Activated T-cell treated with anti-CD3 and anti-CD28 coated beads, Interleukin-2, amount 50 U/mL, for 72 hours (primary cell): ENCODE results near the gene TMEM223. TPM values are rescaled to one million over a fixed set of nuclear protein-coding genes. Genes with fewer than 3 reads are reported as not detected.
A peak's percentile ranks its signal among the peaks of the same experiment; 100 is the strongest.
"Not testable (repeated sequence)": the region's sequence is repeated elsewhere in the genome, so short reads cannot be mapped to it uniquely, and the experiment has no call there.

ENCODE experiments used
- ATAC-seq, 2 donors: fragments of 150-1000 bp; cut with Tn5 transposase; replicated peaks in 1 of 2; 2 replicates each; pipeline ENCODE4 v1.10.0; 2021; ENCODE audit warnings: moderate library complexity in 2 of 2, mild to moderate bottlenecking in 1 of 2
- DNase-seq, 2 donors: peaks; one replicate each; pipeline ENCODE4 v3.0.0; 2021 to 2022; ENCODE audit warnings: mixed read lengths in 1 of 2
- H3K27ac Mint-ChIP-seq: one replicate; pipeline ENCODE4 v1.8.0; 2022; ENCODE audit warnings: mild to moderate bottlenecking, moderate library complexity, mixed read lengths
- H3K27me3 Mint-ChIP-seq: one replicate; pipeline ENCODE4 v1.8.0; 2022; ENCODE audit warnings: low read depth, mixed read lengths
- H3K36me3 Mint-ChIP-seq, 2 donors: one replicate each; pipeline ENCODE4 v1.8.0; 2022; ENCODE audit warnings: mixed read lengths in 2 of 2, mild to moderate bottlenecking in 1 of 2; ENCODE audit not compliant: insufficient read depth in 2 of 2
- H3K4me1 Mint-ChIP-seq: one replicate; pipeline ENCODE4 v1.8.0; 2022; ENCODE audit warnings: low read depth, mixed read lengths
- H3K4me3 Mint-ChIP-seq, 2 donors: one replicate each; pipeline ENCODE4 v1.8.0; 2022; ENCODE audit warnings: mild to moderate bottlenecking in 2 of 2, mixed read lengths in 2 of 2, moderate library complexity in 2 of 2
- H3K9me3 Mint-ChIP-seq, 2 donors: one replicate each; pipeline ENCODE4 v1.8.0; 2022; ENCODE audit warnings: mixed read lengths in 2 of 2
- total RNA-seq, 2 donors: library from RNA; stranded (reverse); gene quantifications; one replicate each; pipeline ENCODE4 v1.2.3, GENCODE V29; 2022

Gene TMEM223
- 10 to 100 TPM in 1 of 2 donors, 1 to 10 TPM in 1; 8.4 to 10.8 TPM for total RNA-seq

- peak; percentile 94 for DNase-seq
- Mint-ChIP-seq H3K27ac (peak within 1 kb of the TSS; percentile 92), H3K9me3 (no peaks in the 10 kb centered on the region), H3K36me3 (peaks cover 13 to 35% of the 10 kb centered on the region in 2 donors), H3K27me3 (no peaks in the 10 kb centered on the region), H3K4me1 (peaks cover 52% of the 10 kb centered on the region), H3K4me3 (peak within 1 kb of the TSS; percentile 91 to 94)
- peak; percentile 69 to 77 for ATAC-seq
Observed at GRCh38 chr11:62791501-62792201, at the start of gene TMEM223. Gene TMEM223, minus strand, starts transcription at chr11:62792006. Its CDS starts 12 bp downstream, at chr11:62791994.

GRCh38 chr11:62840721-62841360 is 49.0 kb upstream of the TMEM223 start:
- H3K27ac Mint-ChIP-seq, H3K27me3 Mint-ChIP-seq, H3K4me3 Mint-ChIP-seq, H3K9me3 Mint-ChIP-seq: not testable (repeated sequence)
- peaks cover 7 to 11% of the 10 kb centered on the region in 2 donors for H3K36me3 Mint-ChIP-seq
- ATAC-seq (peak; percentile 43 to 52), DNase-seq (peak; percentile 92 to 96)
- H3K4me1 Mint-ChIP-seq, result peaks cover 42% of the 10 kb centered on the region

- Mint-ChIP-seq H3K27ac (no peak within 1 kb of the TSS), H3K4me1 (peaks cover 49% of the 10 kb centered on the region)
Observed at GRCh38 chr11:62839050-62839945, 47.5 kb upstream of the TMEM223 start, which contains the start of gene WDR74. Gene WDR74, minus strand, starts transcription at chr11:62839590. Its CDS starts 20 bp downstream, at chr11:62839570.

GRCh38 chr11:62835336-62835735 is 43.5 kb upstream of the TMEM223 start:
- DNase-seq, result no peak
- no peaks in the 10 kb centered on the region for H3K27me3 Mint-ChIP-seq
- no peak overlapping the region for H3K4me3 Mint-ChIP-seq
- peaks cover 12 to 24% of the 10 kb centered on the region in 2 donors for H3K36me3 Mint-ChIP-seq
- H3K27ac Mint-ChIP-seq, result no peak overlapping the region
- ATAC-seq, result no peak
- H3K9me3 Mint-ChIP-seq, result no peaks in the 10 kb centered on the region
- peaks cover 57% of the 10 kb centered on the region for H3K4me1 Mint-ChIP-seq

More at GRCh38 chr11:62839050-62839945, 47.5 kb upstream of the TMEM223 start, which contains the start of gene WDR74:
- Mint-ChIP-seq H3K9me3 (no peaks in the 10 kb centered on the region), H3K36me3 (peaks cover 10 to 15% of the 10 kb centered on the region in 2 donors), H3K4me3 (no peak within 1 kb of the TSS), H3K27me3 (no peaks in the 10 kb centered on the region)
- peak; percentile 89 to 90 for DNase-seq
- ATAC-seq, result peak; percentile 28 to 33

GRCh38 chr11:62832336-62833234 is 40.8 kb upstream of the TMEM223 start, which contains the start of gene TEX54:
Gene TEX54, minus strand, starts transcription at chr11:62832841.
- ATAC-seq, result no peak
- peak within 1 kb of the TSS; percentile 87 to 100 for H3K4me3 Mint-ChIP-seq
- H3K36me3 Mint-ChIP-seq, result peaks cover 8 to 23% of the 10 kb centered on the region in 2 donors
- no peaks in the 10 kb centered on the region for H3K27me3 Mint-ChIP-seq
- peaks cover 47% of the 10 kb centered on the region for H3K4me1 Mint-ChIP-seq
- DNase-seq, result no peak
- H3K27ac Mint-ChIP-seq, result peak within 1 kb of the TSS; percentile 96
- H3K9me3 Mint-ChIP-seq, result no peaks in the 10 kb centered on the region

GRCh38 chr11:62831520-62832335 is 39.9 kb upstream of the TMEM223 start, which contains the start of gene STX5:
Gene STX5, minus strand, starts transcription at chr11:62832051. Its CDS starts 808 bp downstream, at chr11:62831243.
- DNase-seq (peak; percentile 100), ATAC-seq (peak; percentile 90 to 93)
- Mint-ChIP-seq H3K27ac (peak within 1 kb of the TSS; percentile 96), H3K27me3 (no peaks in the 10 kb centered on the region), H3K4me1 (peaks cover 41% of the 10 kb centered on the region), H3K4me3 (peak within 1 kb of the TSS; percentile 87 to 100), H3K36me3 (peaks cover 9 to 26% of the 10 kb centered on the region in 2 donors), H3K9me3 (no peaks in the 10 kb centered on the region)

GRCh38 chr11:62830904-62831519 is 39.2 kb upstream of the TMEM223 start:
- Mint-ChIP-seq H3K27me3 (no peaks in the 10 kb centered on the region), H3K4me1 (peaks cover 38% of the 10 kb centered on the region), H3K9me3 (no peaks in the 10 kb centered on the region), H3K36me3 (peaks cover 9 to 24% of the 10 kb centered on the region in 2 donors), H3K27ac (peak overlapping the region; percentile 96), H3K4me3 (peak overlapping the region; percentile 87 to 100)
- no peak for DNase-seq
- ATAC-seq, result no peak

- not testable (repeated sequence) for DNase-seq, H3K27me3 Mint-ChIP-seq, H3K9me3 Mint-ChIP-seq, ATAC-seq, H3K4me3 Mint-ChIP-seq, H3K27ac Mint-ChIP-seq
- peaks cover 6 to 35% of the 10 kb centered on the region in 2 donors for H3K36me3 Mint-ChIP-seq
- H3K4me1 Mint-ChIP-seq, result peaks cover 21% of the 10 kb centered on the region
Observed at GRCh38 chr11:62828130-62828529, 36.3 kb upstream of the TMEM223 start.

- Mint-ChIP-seq H3K27me3 (no peaks in the 10 kb centered on the region), H3K4me3 (no peak overlapping the region), H3K4me1 (no peaks in the 10 kb centered on the region), H3K36me3 (peaks cover 6 to 32% of the 10 kb centered on the region in 2 donors), H3K27ac (no peak overlapping the region), H3K9me3 (no peaks in the 10 kb centered on the region)
- DNase-seq (no peak), ATAC-seq (no peak)
Observed at GRCh38 chr11:62823677-62824076, 31.9 kb upstream of the TMEM223 start.

- Mint-ChIP-seq H3K27ac (no peak overlapping the region), H3K36me3 (peaks cover 0 to 16% of the 10 kb centered on the region in 2 donors), H3K27me3 (no peaks in the 10 kb centered on the region), H3K4me1 (no peaks in the 10 kb centered on the region), H3K9me3 (no peaks in the 10 kb centered on the region), H3K4me3 (no peak overlapping the region)
- DNase-seq, result no peak
- no peak for ATAC-seq
Observed at GRCh38 chr11:62817129-62817528, 25.3 kb upstream of the TMEM223 start.

- Mint-ChIP-seq H3K9me3 (no peaks in the 10 kb centered on the region), H3K36me3 (peaks cover 0 to 16% of the 10 kb centered on the region in 2 donors), H3K27me3 (no peaks in the 10 kb centered on the region), H3K4me1 (no peaks in the 10 kb centered on the region), H3K4me3 (no peak overlapping the region), H3K27ac (no peak overlapping the region)
- no peak for ATAC-seq
- DNase-seq, result no peak
Observed at GRCh38 chr11:62816557-62816956, 24.8 kb upstream of the TMEM223 start.
